Activated naive CD8-positive, alpha-beta T cell treated with anti-CD3 and anti-CD28 coated beads, Interleukin-2, amount 10 ng/mL, durations not matched to agents 7 days and 5 days (primary cell): ENCODE measurements around the gene HSPB9. TPM values are rescaled to one million over a fixed set of nuclear protein-coding genes. Genes with fewer than 3 reads are reported as not detected.

Source experiments
- ATAC-seq: fragments of 150-1000 bp; cut with Tn5 transposase; one replicate; pipeline ENCODE4 v1.10.0; 2021; ENCODE audit warnings: low read depth, moderate library complexity
- POLR2A ChIA-PET: fragments of 350-600 bp; sonication (Branson Sonifier 250); formaldehyde crosslinking; loops from one replicate; lab custom pipeline; 2021; ENCODE audit warnings: antibody characterized with exemption; lab: Charles Lee
- DNase-seq: peaks from one replicate; pipeline ENCODE4 v3.0.0; 2021
- H3K27ac Mint-ChIP-seq: one replicate; pipeline ENCODE4 v1.8.0; 2022; ENCODE audit warnings: mild to moderate bottlenecking, mixed read lengths
- H3K27me3 Mint-ChIP-seq: one replicate; pipeline ENCODE4 v1.8.0; 2022; ENCODE audit warnings: mild to moderate bottlenecking, moderate library complexity, mixed read lengths
- H3K36me3 Mint-ChIP-seq: one replicate; pipeline ENCODE4 v1.8.0; 2021; ENCODE audit warnings: mild to moderate bottlenecking, mixed read lengths
- H3K4me1 Mint-ChIP-seq: one replicate; pipeline ENCODE4 v1.8.0; 2021; ENCODE audit warnings: mixed read lengths
- H3K4me3 Mint-ChIP-seq: one replicate; pipeline ENCODE4 v1.8.0; 2022; ENCODE audit warnings: mild to moderate bottlenecking, moderate library complexity, mixed read lengths
- H3K9me3 Mint-ChIP-seq: one replicate; pipeline ENCODE4 v1.8.0; 2021; ENCODE audit warnings: mixed read lengths
- total RNA-seq, 2 experiments: library from RNA; stranded (reverse); gene quantifications; one replicate each; pipeline ENCODE4 v1.2.3, GENCODE V29; 2021

HSPB9 gene
- total RNA-seq, 2 experiments from 2014 or later, result 0.31 to 0.36 TPM

- Mint-ChIP-seq H3K9me3 (no peaks in the 10 kb centered on the region), H3K27ac (peak overlapping the region; percentile 86), H3K27me3 (no peaks in the 10 kb centered on the region), H3K4me1 (peaks cover 24% of the 10 kb centered on the region), H3K4me3 (peak overlapping the region; percentile 96), H3K36me3 (peaks cover 6% of the 10 kb centered on the region)
- ATAC-seq (no peak), DNase-seq (no peak)
- POLR2A ChIA-PET, result interaction anchor here (0.7 to 1.8 kb wide), 8 partner anchors 14 to 466 kb away, joined by 3 to 7 read pairs (median 4); partner anchors contain the start of genes DHX58, DNAJC7, EIF1 and KCNH4
Measured at GRCh38 chr17:42153919-42154742, 31.5 kb downstream of the HSPB9 start.

GRCh38 chr17:42155614-42156045, 33.0 kb downstream of the HSPB9 start:
- H3K27me3 Mint-ChIP-seq, result no peaks in the 10 kb centered on the region
- peak overlapping the region; percentile 96 for H3K4me3 Mint-ChIP-seq
- peak overlapping the region; percentile 91 for H3K27ac Mint-ChIP-seq
- DNase-seq (no peak), ATAC-seq (no peak)
- no peaks in the 10 kb centered on the region for H3K9me3 Mint-ChIP-seq
- POLR2A ChIA-PET, result interaction anchor here (0.6 to 1.5 kb wide), 2 partner anchors 165 to 190 kb away, joined by 3 to 7 read pairs; partner anchors contain the start of gene CNP
- peaks cover 6% of the 10 kb centered on the region for H3K36me3 Mint-ChIP-seq
- peaks cover 24% of the 10 kb centered on the region for H3K4me1 Mint-ChIP-seq

DNA sequence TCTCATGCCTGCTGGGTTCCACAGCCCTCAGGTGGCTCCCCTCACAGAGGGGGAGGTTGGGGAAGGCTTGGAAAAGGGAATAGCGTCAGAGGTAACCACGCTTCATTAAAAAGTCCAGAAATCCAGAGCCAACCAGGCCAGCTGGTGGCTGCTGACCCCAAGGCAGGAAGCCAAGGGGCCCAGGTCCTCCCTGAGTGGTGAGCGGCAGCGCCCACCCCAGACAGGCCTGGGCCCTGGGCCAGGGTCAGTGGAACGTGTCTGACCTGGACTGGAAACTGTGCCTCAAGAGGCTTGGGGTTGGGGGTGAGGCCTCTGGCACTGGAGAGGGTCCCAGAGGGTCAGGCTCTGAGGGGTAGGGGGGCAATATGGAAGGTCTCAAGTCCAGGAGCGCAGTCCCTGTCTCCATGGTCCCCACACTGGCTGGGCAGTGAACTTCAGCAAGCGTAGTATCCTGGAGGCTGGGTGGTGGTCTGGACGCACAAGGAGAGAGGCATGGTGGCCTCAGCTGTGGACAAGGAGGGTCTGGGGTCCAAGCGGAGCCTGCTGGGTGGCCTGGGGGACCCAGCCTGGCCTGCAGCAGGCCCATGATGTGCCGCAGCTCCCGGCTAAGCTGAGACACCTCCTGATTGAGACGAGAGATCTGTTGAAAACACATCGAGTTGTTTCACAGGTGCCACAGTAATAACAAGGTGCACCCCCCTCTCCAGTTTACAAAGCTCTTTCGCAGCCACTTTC, 37.4 kb downstream of the HSPB9 start:
- POLR2A ChIA-PET, result interaction anchor here (0.6 to 0.7 kb wide), 2 partner anchors 21 to 360 kb away, joined by 3 to 6 read pairs; no protein-coding TSS in a partner anchor
- no peaks in the 10 kb centered on the region for H3K36me3 Mint-ChIP-seq
- no peak overlapping the region for H3K4me3 Mint-ChIP-seq
- H3K9me3 Mint-ChIP-seq, result no peaks in the 10 kb centered on the region
- H3K27ac Mint-ChIP-seq, result no peak overlapping the region
- H3K4me1 Mint-ChIP-seq, result peaks cover 10% of the 10 kb centered on the region
- ATAC-seq, result no peak
- no peaks in the 10 kb centered on the region for H3K27me3 Mint-ChIP-seq
- DNase-seq, result no peak

DNA sequence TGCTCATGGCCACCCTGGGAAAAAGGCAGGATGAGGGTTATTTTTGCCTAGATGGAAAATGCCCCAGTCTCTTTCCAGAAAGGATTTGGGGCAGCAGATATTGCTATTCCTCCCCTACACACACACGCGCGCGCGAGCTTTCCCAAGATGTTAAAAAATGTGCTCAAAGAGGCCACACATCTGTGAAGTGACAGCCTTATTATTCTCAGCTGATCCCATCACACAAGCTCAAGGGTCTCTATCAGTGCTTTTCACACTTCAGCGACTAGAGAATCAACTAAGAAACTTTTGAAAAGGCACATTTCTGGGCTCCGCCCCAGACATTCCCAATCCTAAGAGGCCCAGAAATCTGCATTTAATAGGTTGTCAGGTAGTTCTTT, 37.9 kb downstream of the HSPB9 start:
- Mint-ChIP-seq H3K4me3 (no peak overlapping the region), H3K4me1 (peaks cover 10% of the 10 kb centered on the region), H3K27me3 (no peaks in the 10 kb centered on the region), H3K36me3 (no peaks in the 10 kb centered on the region), H3K9me3 (no peaks in the 10 kb centered on the region), H3K27ac (no peak overlapping the region)
- no peak for DNase-seq
- POLR2A ChIA-PET, result interaction anchor here (0.6 to 0.7 kb wide), 2 partner anchors 22 to 360 kb away, joined by 3 to 6 read pairs; no protein-coding TSS in a partner anchor
- no peak for ATAC-seq

DNA sequence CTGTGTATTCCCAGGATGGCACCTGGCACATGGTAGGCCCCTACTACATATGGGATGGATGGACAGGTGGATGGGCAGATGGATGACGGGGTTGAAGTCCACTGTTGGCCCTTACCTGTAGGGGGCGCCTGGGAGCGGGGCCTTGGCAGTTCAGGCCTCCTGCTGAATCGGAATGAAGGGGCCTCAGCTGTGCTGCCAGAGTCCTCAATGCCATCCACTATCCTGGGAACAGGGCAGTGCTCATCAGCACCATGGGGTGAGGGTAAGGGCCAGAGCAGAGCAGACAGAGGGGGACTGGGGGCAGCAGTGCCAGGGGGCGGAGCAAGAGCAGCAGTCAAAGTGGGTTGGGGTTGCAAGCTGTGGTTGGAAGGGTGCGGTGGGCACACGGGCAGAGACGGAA, 40.5 kb downstream of the HSPB9 start:
- H3K9me3 Mint-ChIP-seq, result no peaks in the 10 kb centered on the region
- peaks cover 5% of the 10 kb centered on the region for H3K4me1 Mint-ChIP-seq
- no peaks in the 10 kb centered on the region for H3K36me3 Mint-ChIP-seq
- H3K27me3 Mint-ChIP-seq, result no peaks in the 10 kb centered on the region
- DNase-seq (peak; percentile 65), ATAC-seq (no peak)
- POLR2A ChIA-PET, result no interaction called here
- no peak overlapping the region for H3K27ac Mint-ChIP-seq
- no peak overlapping the region for H3K4me3 Mint-ChIP-seq

GRCh38 chr17:42163696-42164407, 41.2 kb downstream of the HSPB9 start:
- Mint-ChIP-seq H3K27me3 (no peaks in the 10 kb centered on the region), H3K27ac (no peak overlapping the region), H3K36me3 (no peaks in the 10 kb centered on the region), H3K9me3 (no peaks in the 10 kb centered on the region), H3K4me1 (peaks cover 5% of the 10 kb centered on the region), H3K4me3 (no peak overlapping the region)
- POLR2A ChIA-PET, result no interaction called here
- ATAC-seq (no peak), DNase-seq (no peak)

- POLR2A ChIA-PET, result no interaction called here
- Mint-ChIP-seq H3K36me3 (no peaks in the 10 kb centered on the region), H3K4me3 (no peak overlapping the region), H3K4me1 (peaks cover 5% of the 10 kb centered on the region), H3K9me3 (no peaks in the 10 kb centered on the region), H3K27ac (peak overlapping the region; percentile 15), H3K27me3 (no peaks in the 10 kb centered on the region)
- no peak for DNase-seq
- ATAC-seq, result no peak
Measured at GRCh38 chr17:42165751-42166150, 43.1 kb downstream of the HSPB9 start.

- Mint-ChIP-seq H3K27me3 (no peaks in the 10 kb centered on the region), H3K4me1 (peaks cover 5% of the 10 kb centered on the region), H3K36me3 (no peaks in the 10 kb centered on the region), H3K4me3 (no peak overlapping the region), H3K27ac (no peak overlapping the region), H3K9me3 (no peaks in the 10 kb centered on the region)
- DNase-seq, result no peak
- POLR2A ChIA-PET, result no interaction called here
- no peak for ATAC-seq
Measured at GRCh38 chr17:42166196-42166763, 43.7 kb downstream of the HSPB9 start.

DNA sequence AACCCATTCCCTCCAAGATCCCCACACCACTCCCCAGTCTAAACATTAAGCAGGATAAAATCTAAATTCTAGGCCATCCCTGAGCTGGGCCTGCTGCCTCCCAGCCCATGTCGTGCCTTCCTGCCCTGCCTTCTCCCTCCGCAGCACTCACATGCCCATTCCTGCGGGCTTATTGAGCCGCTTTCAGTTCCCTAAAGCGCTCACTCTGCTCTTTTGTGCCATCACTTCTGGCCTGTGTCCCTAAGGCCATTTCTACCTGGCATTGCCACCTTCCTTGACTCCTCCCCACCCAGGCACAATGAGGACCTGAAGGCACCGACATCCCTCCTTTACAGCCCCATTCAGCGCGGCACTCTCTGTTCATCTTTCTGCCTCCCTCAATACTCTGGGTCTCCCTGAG, 45.2 kb downstream of the HSPB9 start:
- no peak for ATAC-seq
- no peak overlapping the region for H3K27ac Mint-ChIP-seq
- H3K9me3 Mint-ChIP-seq, result no peaks in the 10 kb centered on the region
- no peak overlapping the region for H3K4me3 Mint-ChIP-seq
- peaks cover 5% of the 10 kb centered on the region for H3K4me1 Mint-ChIP-seq
- no peaks in the 10 kb centered on the region for H3K27me3 Mint-ChIP-seq
- POLR2A ChIA-PET, result no interaction called here
- H3K36me3 Mint-ChIP-seq, result no peaks in the 10 kb centered on the region
- no peak for DNase-seq

DNA sequence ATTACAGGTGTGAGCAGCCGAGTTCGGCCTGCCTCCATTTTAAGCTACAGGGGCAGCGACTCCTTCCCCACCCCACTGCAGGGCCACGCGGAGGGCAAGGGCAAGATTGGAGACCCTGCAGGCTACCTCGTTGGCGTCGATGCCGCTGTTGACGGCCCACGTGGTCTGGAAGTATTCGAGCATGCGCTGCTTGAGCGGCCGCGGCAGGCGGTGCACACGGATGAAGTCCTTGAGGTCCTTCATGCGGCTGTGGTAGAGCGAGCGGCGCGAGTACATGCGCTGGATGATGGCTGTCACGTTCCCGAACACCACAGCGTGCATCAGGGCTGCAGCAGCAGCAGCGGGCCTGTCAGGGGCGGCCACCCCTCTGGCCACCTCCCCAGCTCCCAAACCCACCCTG, 46.7 kb downstream of the HSPB9 start:
- ATAC-seq (no peak), DNase-seq (no peak)
- Mint-ChIP-seq H3K36me3 (no peaks in the 10 kb centered on the region), H3K4me1 (peaks cover 1% of the 10 kb centered on the region), H3K27ac (no peak overlapping the region), H3K4me3 (no peak overlapping the region), H3K27me3 (no peaks in the 10 kb centered on the region), H3K9me3 (no peaks in the 10 kb centered on the region)
- POLR2A ChIA-PET, result no interaction called here

DNA sequence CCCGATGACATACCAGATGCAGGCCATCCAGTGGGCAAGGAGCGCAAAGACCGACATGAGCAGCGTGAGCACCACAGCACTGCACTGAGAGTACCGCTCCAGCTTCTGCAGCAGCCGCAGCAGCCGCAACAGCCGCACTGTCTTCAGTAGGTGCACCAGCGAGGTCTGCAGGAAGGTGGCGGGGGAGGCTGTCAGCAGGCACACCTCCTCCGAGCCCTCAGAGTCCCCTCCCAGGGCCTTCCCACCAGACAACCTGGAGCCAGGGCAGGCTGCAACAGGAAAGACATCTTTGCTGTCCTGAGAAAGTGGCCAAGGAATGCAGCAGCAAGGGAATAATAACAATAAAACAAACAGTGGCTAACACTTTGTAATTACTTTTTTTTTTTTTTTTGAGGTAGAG, 49.2 kb downstream of the HSPB9 start:
- no peaks in the 10 kb centered on the region for H3K9me3 Mint-ChIP-seq
- H3K4me3 Mint-ChIP-seq, result no peak overlapping the region
- H3K4me1 Mint-ChIP-seq, result peaks cover 1% of the 10 kb centered on the region
- no peak overlapping the region for H3K27ac Mint-ChIP-seq
- no peaks in the 10 kb centered on the region for H3K36me3 Mint-ChIP-seq
- peaks cover 3% of the 10 kb centered on the region for H3K27me3 Mint-ChIP-seq
- no peak for ATAC-seq
- POLR2A ChIA-PET, result interaction anchor here (0.7 kb wide), 1 partner anchor 8 kb away, joined by 3 read pairs; no protein-coding TSS in a partner anchor
- DNase-seq, result no peak
